Measurements from ENCODE around the gene RAB11FIP4. TPM values are rescaled to one million over a fixed set of nuclear protein-coding genes. Genes with fewer than 3 reads are reported as not detected.

The RAB11FIP4 gene
- total and polyA plus RNA-seq, 2 donors (not counting 1 experiment from before 2014, with no cell fraction given), result 0.16 to 0.66 TPM

GRCh38 chr17:31433811-31434726 lies 42.6 kb downstream of the RAB11FIP4 start:
- Histone ChIP-seq H3K79me2 (ENCODE audit: control insufficient read depth, insufficient read depth, low read length) (no peaks in the 10 kb centered on the region), H3K4me3 (replicated peaks in 1 of 4; ENCODE audit: control extremely low read depth in 1 of 4, insufficient read depth in 1 of 4, low read depth in 3 of 4, low read length in 4 of 4) (no peak overlapping the region), H2AFZ (ENCODE audit: low read length) (no peak overlapping the region), H3K4me1 (ENCODE audit: control insufficient read depth, extremely low read depth, insufficient read depth, low read length) (peaks cover 3% of the 10 kb centered on the region), H3K27me3 (ENCODE audit: control insufficient read depth, insufficient read depth, low read length) (peaks cover 12% of the 10 kb centered on the region), H3K27ac (ENCODE audit: insufficient read depth, low read length) (no peak overlapping the region), H3K36me3 (ENCODE audit: control insufficient read depth, insufficient read depth, low read length) (no peaks in the 10 kb centered on the region), H4K20me1 (ENCODE audit: control insufficient read depth, extremely low read depth, insufficient read depth, low read length) (no peaks in the 10 kb centered on the region), H3K9ac (ENCODE audit: insufficient read depth, low read length) (no peak overlapping the region), H3K9me3 (ENCODE audit: control insufficient read depth, insufficient read depth, low read depth, low read length) (no peaks in the 10 kb centered on the region), H3K4me2 (ENCODE audit: extremely low read depth, insufficient read depth, low read length) (no peak overlapping the region)
- TF ChIP-seq EZH2 (IDR thresholded peaks at IDR 0.05; ENCODE audit: low read length, missing control alignments) (no peak), CTCF (conservative IDR thresholded peaks at IDR 0.05 in 1 of 2, IDR thresholded peaks at IDR 0.05 in 1 of 2; ENCODE audit: low read depth in 1 of 2, low read length in 2 of 2) (no peak)
- DNase-seq (ENCODE audit: low read depth in 2 of 2), result no peak

GRCh38 chr17:31434727-31435050 lies 43.2 kb downstream of the RAB11FIP4 start:
- Histone ChIP-seq H3K36me3 (ENCODE audit: control insufficient read depth, insufficient read depth, low read length) (no peaks in the 10 kb centered on the region), H3K4me3 (replicated peaks in 1 of 4; ENCODE audit: control extremely low read depth in 1 of 4, insufficient read depth in 1 of 4, low read depth in 3 of 4, low read length in 4 of 4) (no peak overlapping the region), H3K4me1 (ENCODE audit: control insufficient read depth, extremely low read depth, insufficient read depth, low read length) (peaks cover 3% of the 10 kb centered on the region), H3K27ac (ENCODE audit: insufficient read depth, low read length) (no peak overlapping the region), H3K9me3 (ENCODE audit: control insufficient read depth, insufficient read depth, low read depth, low read length) (no peaks in the 10 kb centered on the region), H3K4me2 (ENCODE audit: extremely low read depth, insufficient read depth, low read length) (no peak overlapping the region), H4K20me1 (ENCODE audit: control insufficient read depth, extremely low read depth, insufficient read depth, low read length) (no peaks in the 10 kb centered on the region), H3K79me2 (ENCODE audit: control insufficient read depth, insufficient read depth, low read length) (no peaks in the 10 kb centered on the region), H2AFZ (ENCODE audit: low read length) (no peak overlapping the region), H3K9ac (ENCODE audit: insufficient read depth, low read length) (no peak overlapping the region), H3K27me3 (ENCODE audit: control insufficient read depth, insufficient read depth, low read length) (peaks cover 12% of the 10 kb centered on the region)
- TF ChIP-seq CTCF (conservative IDR thresholded peaks at IDR 0.05 in 1 of 2, IDR thresholded peaks at IDR 0.05 in 1 of 2; ENCODE audit: low read depth in 1 of 2, low read length in 2 of 2) (no peak), EZH2 (IDR thresholded peaks at IDR 0.05; ENCODE audit: low read length, missing control alignments) (no peak)
- DNase-seq (ENCODE audit: low read depth in 2 of 2), result no peak

DNA sequence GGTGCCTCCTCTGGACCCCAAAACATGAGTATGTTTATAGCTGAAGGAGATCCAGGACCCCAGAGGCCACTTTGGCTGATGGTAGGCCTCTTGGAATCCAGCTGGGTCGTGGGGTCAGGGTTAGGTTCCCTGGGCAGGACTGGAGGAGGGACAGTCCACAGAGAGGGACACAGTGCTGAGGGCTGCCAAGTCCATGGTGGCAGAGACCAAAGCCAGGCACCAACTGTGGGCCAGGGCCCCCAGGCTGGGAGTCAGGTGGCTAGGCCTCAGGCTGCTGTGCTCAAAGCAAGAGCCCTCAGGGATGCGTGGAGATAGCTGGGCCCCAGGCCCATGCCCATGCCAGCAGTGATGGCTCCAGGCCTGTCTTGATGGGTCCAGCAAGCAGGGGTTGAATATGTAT lies 44.1 kb downstream of the RAB11FIP4 start:
- H2AFZ ChIP-seq (ENCODE audit: low read length), result no peak overlapping the region
- H3K4me2 ChIP-seq (ENCODE audit: extremely low read depth, insufficient read depth, low read length), result no peak overlapping the region
- H4K20me1 ChIP-seq (ENCODE audit: control insufficient read depth, extremely low read depth, insufficient read depth, low read length), result no peaks in the 10 kb centered on the region
- H3K9ac ChIP-seq (ENCODE audit: insufficient read depth, low read length), result no peak overlapping the region
- H3K79me2 ChIP-seq (ENCODE audit: control insufficient read depth, insufficient read depth, low read length), result no peaks in the 10 kb centered on the region
- no peaks in the 10 kb centered on the region for H3K9me3 ChIP-seq (ENCODE audit: control insufficient read depth, insufficient read depth, low read depth, low read length)
- H3K4me3 ChIP-seq (replicated peaks in 1 of 4; ENCODE audit: control extremely low read depth in 1 of 4, insufficient read depth in 1 of 4, low read depth in 3 of 4, low read length in 4 of 4), result no peak overlapping the region
- peaks cover 12% of the 10 kb centered on the region for H3K27me3 ChIP-seq (ENCODE audit: control insufficient read depth, insufficient read depth, low read length)
- DNase-seq (ENCODE audit: low read depth in 2 of 2), result no peak
- H3K36me3 ChIP-seq (ENCODE audit: control insufficient read depth, insufficient read depth, low read length), result no peaks in the 10 kb centered on the region
- H3K27ac ChIP-seq (ENCODE audit: insufficient read depth, low read length), result no peak overlapping the region
- TF ChIP-seq CTCF (conservative IDR thresholded peaks at IDR 0.05 in 1 of 2, IDR thresholded peaks at IDR 0.05 in 1 of 2; ENCODE audit: low read depth in 1 of 2, low read length in 2 of 2), result no peak
- TF ChIP-seq EZH2 (IDR thresholded peaks at IDR 0.05; ENCODE audit: low read length, missing control alignments), result no peak
- H3K4me1 ChIP-seq (ENCODE audit: control insufficient read depth, extremely low read depth, insufficient read depth, low read length), result peaks cover 3% of the 10 kb centered on the region
